AG08396 (cell line): Measurements from ENCODE around the gene ETF1.

Source experiments
- DNase-seq: peaks from one replicate; pipeline ENCODE4 v3.0.0; 2012; ENCODE audit warnings: low spot score, mixed read lengths

Gene ETF1

GRCh38 chr5:138463419-138464007 is 79.5 kb downstream of the ETF1 start:
- DNase-seq: peak; percentile 8

DNA sequence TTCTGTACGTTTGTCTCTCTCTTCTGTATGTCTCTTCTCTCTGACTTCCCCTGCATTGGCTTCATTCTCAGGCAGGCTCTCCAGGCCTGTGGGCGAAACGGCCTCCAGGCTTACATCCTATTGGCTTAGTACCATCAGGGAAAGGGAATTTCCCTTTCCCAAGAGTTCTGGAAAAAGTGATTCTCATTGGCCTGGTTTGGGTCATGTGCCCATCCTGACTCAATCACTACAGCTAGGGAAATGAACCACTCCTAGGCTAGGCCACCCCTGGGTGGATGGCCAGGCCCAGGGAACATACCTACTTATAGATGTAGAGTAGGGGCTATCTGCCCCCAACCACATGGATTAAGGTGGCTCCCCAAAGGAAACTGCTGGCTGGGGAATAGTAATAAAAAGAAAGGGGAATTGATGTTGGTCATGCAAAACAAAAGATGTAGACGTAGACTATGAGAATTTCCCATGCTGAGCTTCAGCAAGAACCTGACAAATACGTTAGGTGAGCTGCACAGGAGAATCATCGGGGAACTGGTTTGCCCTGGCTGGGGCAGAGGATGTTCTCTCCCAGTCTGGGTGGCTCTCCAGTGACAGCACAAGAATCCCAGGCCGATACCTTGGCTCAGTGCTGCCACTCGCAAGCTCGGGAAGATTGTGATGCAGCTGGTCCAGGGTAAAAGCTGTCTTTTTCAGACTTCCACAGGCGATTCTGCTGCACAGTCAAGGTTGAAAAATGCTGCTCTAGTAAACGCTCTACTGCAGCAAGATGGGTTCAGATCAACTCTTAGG is 81.5 kb downstream of the ETF1 start:
- peak; percentile 82 for DNase-seq

DNA sequence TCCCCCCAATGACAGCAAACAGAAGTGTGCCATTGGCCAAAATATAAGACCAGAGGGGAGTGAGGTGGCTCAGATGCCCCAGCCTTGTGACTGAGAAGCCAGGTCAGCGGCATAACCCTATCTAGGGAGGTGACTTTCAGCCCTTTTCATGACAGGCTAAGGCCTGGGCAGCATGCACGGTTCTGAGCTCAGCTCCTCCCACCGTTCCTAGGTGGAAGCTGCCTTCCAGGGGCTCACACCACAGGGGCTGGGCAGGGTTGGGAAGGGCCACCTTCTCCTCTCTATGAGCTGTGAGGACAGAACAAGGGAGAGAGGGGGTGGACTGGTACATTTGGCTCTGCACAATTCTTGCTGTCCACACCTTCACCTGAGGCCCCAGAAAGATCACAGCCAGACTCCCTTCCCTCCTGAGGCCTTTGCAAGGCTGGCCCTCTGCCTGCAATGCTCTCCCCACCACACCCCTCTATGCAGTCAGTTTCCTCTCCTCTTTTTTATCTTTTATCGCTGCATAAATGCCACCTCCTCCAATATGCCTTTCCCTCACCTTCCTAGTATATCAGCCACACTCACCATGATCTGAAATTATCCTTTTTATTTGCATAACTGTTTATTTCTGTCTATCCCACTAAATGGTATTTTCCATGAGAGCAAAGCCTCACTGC is 82.9 kb downstream of the ETF1 start:
- DNase-seq: no peak

- DNase-seq: no peak
Observed at GRCh38 chr5:138459311-138459933, 83.6 kb downstream of the ETF1 start.

GRCh38 chr5:138458856-138459255 is 84.2 kb downstream of the ETF1 start:
- no peak for DNase-seq

GRCh38 chr5:138458384-138458783 is 84.7 kb downstream of the ETF1 start:
- no peak for DNase-seq

GRCh38 chr5:138457531-138458275 is 85.3 kb downstream of the ETF1 start:
- DNase-seq: no peak
